DND-41 (cell line): ENCODE measurements around the gene MIB1.

Experiments used
- CTCF ChIP-seq: IDR thresholded peaks from 2 replicates; pipeline ENCODE4 v1.5.1; 2012; ENCODE audit warnings: borderline replicate concordance, low read length, moderate library complexity, mild to moderate bottlenecking; ENCODE audit not compliant: poor library complexity, severe bottlenecking; ENCODE audit errors: extremely low read depth
- EZH2 ChIP-seq: IDR thresholded peaks from 3 replicates; pipeline ENCODE4 v1.6.1; 2012; ENCODE audit warnings: borderline replicate concordance, low read depth, mild to moderate bottlenecking, moderate library complexity, low read length, inconsistent platforms; ENCODE audit not compliant: severe bottlenecking

- TF ChIP-seq CTCF (no peak), EZH2 (no peak)
Measured at GRCh38 chr18:21805771-21806366, 65.3 kb downstream of the MIB1 start.
